PFSK-1 (cell line): Measurements from ENCODE around the gene PVALB.

ENCODE experiments used
- FOXP2 ChIP-seq: optimal IDR thresholded peaks from 2 replicates; pipeline ENCODE3; 2011; ENCODE audit warnings: borderline replicate concordance, control low read depth, inconsistent platforms; ENCODE audit not compliant: insufficient read depth; ENCODE audit errors: extremely low read length, extremely low read depth
- POLR2AphosphoS5 ChIP-seq: IDR thresholded peaks from 2 replicates; pipeline ENCODE4 v1.6.1; 2012; ENCODE audit warnings: low read depth, mild to moderate bottlenecking, control low read depth, low read length, moderate library complexity
- SIN3A ChIP-seq: IDR thresholded peaks from 2 replicates; pipeline ENCODE4 v1.6.1; 2012; ENCODE audit warnings: mild to moderate bottlenecking, low read length, moderate library complexity, borderline replicate concordance; ENCODE audit not compliant: insufficient read depth
- TAF1 ChIP-seq: IDR thresholded peaks from 2 replicates; pipeline ENCODE4 v1.6.1; 2012; ENCODE audit warnings: low read length, control low read depth, borderline replicate concordance; ENCODE audit not compliant: insufficient read depth
- TF ChIP-seq, protein P1 (sequence below), 2 experiments: IDR thresholded peaks; 2 replicates each; pipeline versions ENCODE4 v1.6.1 to v1.8.0; 2011 to 2012; ENCODE audit warnings: low read depth in 2 of 2, low read length in 2 of 2, control low read depth in 1 of 2, inconsistent platforms in 1 of 2, mild to moderate bottlenecking in 1 of 2, moderate library complexity in 1 of 2; ENCODE audit not compliant: insufficient read depth in 1 of 2

The PVALB gene

DNA sequence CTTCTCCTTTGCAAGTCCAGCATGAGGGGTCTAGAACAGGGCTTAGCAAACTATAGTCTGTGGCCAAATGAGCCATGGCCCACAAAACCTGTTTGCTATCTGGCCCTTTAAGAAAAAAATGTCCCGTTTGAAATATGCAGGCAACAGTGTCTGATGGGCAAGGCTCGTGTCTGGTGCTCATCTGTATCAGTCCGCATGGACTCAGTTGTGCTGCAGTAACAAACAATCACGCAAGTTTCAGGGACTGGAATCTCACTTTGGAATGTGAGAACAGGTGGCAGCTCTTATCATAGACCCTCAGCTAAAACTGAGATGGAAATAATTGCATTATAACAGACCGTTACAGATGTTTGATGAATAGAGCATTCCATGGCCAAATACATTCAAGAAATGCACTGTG, 19.1 kb upstream of the PVALB start:
- TF ChIP-seq, protein P1, sequence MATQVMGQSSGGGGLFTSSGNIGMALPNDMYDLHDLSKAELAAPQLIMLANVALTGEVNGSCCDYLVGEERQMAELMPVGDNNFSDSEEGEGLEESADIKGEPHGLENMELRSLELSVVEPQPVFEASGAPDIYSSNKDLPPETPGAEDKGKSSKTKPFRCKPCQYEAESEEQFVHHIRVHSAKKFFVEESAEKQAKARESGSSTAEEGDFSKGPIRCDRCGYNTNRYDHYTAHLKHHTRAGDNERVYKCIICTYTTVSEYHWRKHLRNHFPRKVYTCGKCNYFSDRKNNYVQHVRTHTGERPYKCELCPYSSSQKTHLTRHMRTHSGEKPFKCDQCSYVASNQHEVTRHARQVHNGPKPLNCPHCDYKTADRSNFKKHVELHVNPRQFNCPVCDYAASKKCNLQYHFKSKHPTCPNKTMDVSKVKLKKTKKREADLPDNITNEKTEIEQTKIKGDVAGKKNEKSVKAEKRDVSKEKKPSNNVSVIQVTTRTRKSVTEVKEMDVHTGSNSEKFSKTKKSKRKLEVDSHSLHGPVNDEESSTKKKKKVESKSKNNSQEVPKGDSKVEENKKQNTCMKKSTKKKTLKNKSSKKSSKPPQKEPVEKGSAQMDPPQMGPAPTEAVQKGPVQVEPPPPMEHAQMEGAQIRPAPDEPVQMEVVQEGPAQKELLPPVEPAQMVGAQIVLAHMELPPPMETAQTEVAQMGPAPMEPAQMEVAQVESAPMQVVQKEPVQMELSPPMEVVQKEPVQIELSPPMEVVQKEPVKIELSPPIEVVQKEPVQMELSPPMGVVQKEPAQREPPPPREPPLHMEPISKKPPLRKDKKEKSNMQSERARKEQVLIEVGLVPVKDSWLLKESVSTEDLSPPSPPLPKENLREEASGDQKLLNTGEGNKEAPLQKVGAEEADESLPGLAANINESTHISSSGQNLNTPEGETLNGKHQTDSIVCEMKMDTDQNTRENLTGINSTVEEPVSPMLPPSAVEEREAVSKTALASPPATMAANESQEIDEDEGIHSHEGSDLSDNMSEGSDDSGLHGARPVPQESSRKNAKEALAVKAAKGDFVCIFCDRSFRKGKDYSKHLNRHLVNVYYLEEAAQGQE (IDR thresholded peaks at IDR 0.05; ENCODE audit: insufficient read depth in 1 of 2, low read depth in 2 of 2, low read length in 2 of 2): no peak
- TF ChIP-seq POLR2AphosphoS5 (no peak), TAF1 (no peak), SIN3A (no peak), FOXP2 (no peak)

DNA sequence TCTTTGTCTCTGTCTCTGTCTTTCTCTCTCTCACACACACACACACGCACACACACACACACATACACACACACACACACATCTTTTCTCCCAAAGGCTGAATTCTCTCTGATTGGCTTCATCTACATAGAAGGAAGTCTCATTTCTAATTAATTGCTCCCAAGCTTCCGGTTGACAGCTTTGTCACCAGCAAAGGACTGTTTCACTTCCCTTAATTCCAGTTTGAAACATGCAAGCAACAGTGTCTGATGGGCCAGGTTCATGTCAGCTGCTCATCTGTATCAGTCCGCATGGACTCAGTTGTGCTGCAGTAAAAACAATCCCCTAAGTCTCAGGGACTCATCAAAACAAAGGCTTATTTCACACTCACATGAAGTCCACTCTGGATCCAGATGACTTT, 16.2 kb upstream of the PVALB start:
- TF ChIP-seq TAF1 (no peak), SIN3A (no peak), POLR2AphosphoS5 (no peak), FOXP2 (no peak)
- TF ChIP-seq, protein P1 (IDR thresholded peaks at IDR 0.05; ENCODE audit: insufficient read depth in 1 of 2, low read depth in 2 of 2, low read length in 2 of 2): no peak

DNA sequence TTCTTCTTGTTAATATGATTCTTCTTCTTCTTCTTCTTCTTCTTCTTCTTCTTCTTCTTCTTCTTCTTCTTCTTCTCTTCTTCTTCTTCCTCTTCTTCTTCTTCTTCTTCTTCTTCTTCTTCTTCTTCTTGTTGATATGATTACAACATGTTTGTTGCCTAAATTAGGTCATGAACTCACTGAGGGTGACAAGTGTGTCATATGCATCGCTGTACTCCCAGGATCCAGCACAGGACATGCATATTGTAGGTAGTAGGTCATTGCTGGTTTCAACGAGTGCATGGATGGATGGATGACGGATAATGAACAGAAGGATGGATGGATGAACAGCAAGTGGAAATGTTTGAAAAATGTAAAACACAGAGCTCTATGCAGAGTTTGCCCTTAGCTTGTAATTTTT, 14.9 kb upstream of the PVALB start:
- TF ChIP-seq SIN3A: no peak
- no peak for TF ChIP-seq TAF1
- TF ChIP-seq, protein P1 (IDR thresholded peaks at IDR 0.05; ENCODE audit: insufficient read depth in 1 of 2, low read depth in 2 of 2, low read length in 2 of 2): no peak
- no peak for TF ChIP-seq FOXP2
- TF ChIP-seq POLR2AphosphoS5: no peak

DNA sequence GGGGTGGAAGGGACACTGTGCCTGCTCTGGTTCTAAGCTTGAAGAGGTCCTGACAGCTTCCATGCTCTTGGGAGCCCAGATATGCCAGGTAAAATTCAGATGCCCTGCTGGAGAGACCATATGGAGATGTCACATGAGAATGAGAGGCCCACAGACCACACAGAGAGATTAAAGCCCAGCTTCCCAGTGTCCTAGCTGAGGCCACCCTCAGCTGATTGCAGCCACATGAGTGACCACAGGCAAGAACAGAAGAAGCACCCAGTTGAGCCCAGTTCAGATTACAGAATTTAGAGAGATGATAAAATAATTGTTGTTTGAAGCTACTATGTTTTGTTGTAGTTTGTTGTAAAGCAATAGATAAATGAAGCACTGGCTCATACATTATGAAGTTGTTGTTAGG, 14.4 kb upstream of the PVALB start:
- no peak for TF ChIP-seq POLR2AphosphoS5

DNA sequence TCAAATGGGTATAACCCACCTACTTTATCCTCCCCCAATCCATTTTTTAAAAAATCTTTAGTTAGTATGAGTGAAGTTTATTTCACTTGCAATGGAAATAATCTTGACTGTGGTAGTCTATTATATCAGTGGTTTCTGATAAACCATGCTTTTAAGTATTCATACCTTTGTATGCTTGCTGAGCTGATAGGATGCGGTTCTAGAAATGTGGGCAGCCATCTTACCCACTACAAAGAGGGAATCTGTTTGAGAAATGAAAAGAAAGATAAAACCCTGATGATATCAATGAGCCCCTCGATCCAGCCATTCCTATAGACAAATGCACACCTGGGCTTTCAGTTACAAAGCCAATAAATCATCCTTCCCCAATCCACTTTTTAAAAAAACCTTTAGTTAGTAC, 13.8 kb upstream of the PVALB start:
- TF ChIP-seq POLR2AphosphoS5 (no peak), TAF1 (no peak), SIN3A (no peak), FOXP2 (no peak)
- TF ChIP-seq, protein P1 (IDR thresholded peaks at IDR 0.05; ENCODE audit: insufficient read depth in 1 of 2, low read depth in 2 of 2, low read length in 2 of 2): no peak
